ENCODE results near the gene NFE2L2.

- TF ChIP-seq CTCF (IDR thresholded peaks at IDR 0.05; ENCODE audit: low read length) = no peak
- TF ChIP-seq EZH2 (optimal IDR thresholded peaks at IDR 0.05; ENCODE audit: low read depth, low read length) = no peak
- TF ChIP-seq EZH2phosphoT487 (IDR thresholded peaks at IDR 0.05; ENCODE audit: low read length) = no peak
Measured at GRCh38 chr2:177285892-177286715, 21.6 kb upstream of the NFE2L2 start.

All from MM.1S (cell line).